ENCODE measurements around the gene UNC5A.

DNA sequence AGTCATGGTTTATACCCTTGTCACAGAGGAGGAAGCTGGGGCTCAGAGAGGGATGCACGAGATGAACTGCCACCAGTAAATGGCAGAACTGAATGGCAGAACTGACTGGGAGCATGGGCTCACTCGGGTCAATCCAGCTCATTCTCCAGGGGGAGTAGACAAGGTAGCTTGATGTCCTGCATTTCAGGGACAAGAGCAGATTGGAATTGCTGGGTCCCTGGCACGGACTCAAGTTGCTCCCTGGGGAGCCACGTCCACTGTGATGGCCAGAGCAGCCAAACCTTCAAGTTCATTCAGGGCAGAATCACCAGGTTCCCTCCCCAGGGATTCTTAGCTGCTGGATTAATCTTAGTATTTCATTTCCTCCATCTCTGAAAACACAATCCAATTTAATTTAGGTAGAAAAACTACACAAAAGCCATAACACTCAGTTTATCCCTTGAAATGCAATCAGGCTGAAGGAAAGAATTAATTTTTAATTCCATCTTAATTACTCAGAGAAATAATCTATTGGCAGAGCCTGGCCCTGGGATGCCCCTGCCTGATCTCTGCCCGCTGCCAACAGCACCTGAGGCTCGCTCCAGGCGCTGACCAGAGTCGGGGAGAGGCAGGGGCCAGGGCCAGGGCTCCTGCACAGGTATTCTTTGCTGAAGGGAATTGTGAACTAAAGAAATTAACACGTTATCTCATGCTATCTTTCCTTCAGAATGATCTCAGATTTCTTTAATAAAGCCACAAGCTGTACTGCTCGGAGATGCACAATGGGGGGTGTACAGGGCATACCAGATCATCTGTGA is 42.0 kb upstream of the UNC5A start:
- TF ChIP-seq YY1 (IDR thresholded peaks at IDR 0.05; ENCODE audit: insufficient read depth, insufficient read length), result no peak
- no peak for TF ChIP-seq ZNF274 (IDR thresholded peaks at IDR 0.05; ENCODE audit: low read depth, low read length)
